Measurements from ENCODE around the gene DPP4. TPM values are rescaled to one million over a fixed set of nuclear protein-coding genes. Genes with fewer than 3 reads are reported as not detected.

The DPP4 gene
- total RNA-seq, 4 donors from 2014 or later = 3.2 to 6.4 (median 5.1) TPM

GRCh38 chr2:162011706-162012564 is 62.1 kb downstream of the DPP4 start:
- no peak for TF ChIP-seq POLR2A (IDR thresholded peaks at IDR 0.05)
- no peak for TF ChIP-seq CTCF (IDR thresholded peaks at IDR 0.05)
- intact Hi-C loops (cut with DNase I; ENCODE audit: low total_unique reads) = no loop called here
- 60 to 66% methylated on average over 2 of the region's 2 CpGs for WGBS, 2 donors
- H3K4me3 ChIP-seq (ENCODE audit: low read depth, poor library complexity, severe bottlenecking) = no peak overlapping the region
- no peak for DNase-seq (ENCODE audit: low spot score in 2 of 2)

DNA sequence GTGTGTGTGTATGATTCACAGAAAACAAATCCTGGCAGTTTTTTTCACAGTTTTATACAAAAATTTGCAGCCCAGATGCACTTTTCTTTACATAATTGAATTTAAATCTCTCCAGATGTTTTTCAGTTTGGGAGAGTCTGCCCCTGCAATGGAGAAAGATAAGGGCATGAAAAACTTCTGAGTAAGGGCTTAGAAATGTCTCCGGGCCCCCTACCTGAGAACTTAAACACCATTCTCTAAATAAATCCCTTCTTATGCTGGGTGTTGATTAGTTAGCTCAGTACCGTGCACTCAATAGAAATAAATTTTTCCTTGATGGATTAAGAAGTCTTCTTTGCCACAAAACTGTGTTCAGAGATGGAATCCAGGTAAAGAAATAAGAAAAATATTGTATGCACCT is 64.5 kb downstream of the DPP4 start:
- no peak overlapping the region for H3K4me3 ChIP-seq (ENCODE audit: low read depth, poor library complexity, severe bottlenecking)
- no peak for DNase-seq (ENCODE audit: low spot score in 2 of 2)
- TF ChIP-seq POLR2A (IDR thresholded peaks at IDR 0.05) (no peak), CTCF (IDR thresholded peaks at IDR 0.05) (no peak)
- 40 to 90% methylated on average over 2 of the region's 2 CpGs for whole genome bisulfite sequencing, 2 donors
- intact Hi-C loops (cut with DNase I; ENCODE audit: low total_unique reads) = loop anchor here (10.0 kb wide), 1 partner anchor 115 kb away; no protein-coding TSS in a partner anchor

DNA sequence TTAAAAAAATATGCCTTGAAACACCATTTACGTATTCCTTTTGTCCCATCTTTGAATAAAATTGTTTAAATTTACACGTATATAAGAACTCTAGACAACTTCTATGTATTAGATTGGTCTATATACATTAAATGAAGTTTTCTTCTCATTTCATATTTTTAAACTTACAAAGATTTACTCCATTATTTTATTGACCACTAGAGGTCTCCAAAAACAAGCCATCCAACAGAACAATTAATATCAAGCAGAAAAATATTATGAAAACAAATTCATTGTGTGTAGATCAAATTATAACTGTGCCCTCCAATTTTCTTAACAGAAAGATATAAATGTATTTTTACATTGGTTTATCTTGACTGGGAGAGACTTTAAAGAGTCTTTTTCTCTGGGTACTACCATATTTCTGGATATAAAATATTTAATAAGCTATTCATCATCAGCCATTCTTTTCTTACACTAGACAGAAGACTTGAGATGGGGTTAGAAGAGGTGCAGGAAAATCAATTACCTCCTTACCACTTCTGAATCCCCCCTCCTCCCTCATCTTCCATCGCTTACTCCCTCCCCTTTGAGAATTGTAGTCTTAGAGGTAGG is 66.5 kb downstream of the DPP4 start:
- no peak overlapping the region for H3K4me3 ChIP-seq (ENCODE audit: low read depth, poor library complexity, severe bottlenecking)
- intact Hi-C loops (cut with DNase I; ENCODE audit: low total_unique reads) = loop anchor here (10.0 kb wide), 1 partner anchor 117 kb away; no protein-coding TSS in a partner anchor
- no peak for DNase-seq (ENCODE audit: low spot score in 2 of 2)
- WGBS, 2 donors = 82 to 84% methylated on average over 3 of the region's 3 CpGs
- TF ChIP-seq POLR2A (IDR thresholded peaks at IDR 0.05) (no peak), CTCF (IDR thresholded peaks at IDR 0.05) (peak in 1 of 3 donors; percentile 43)

DNA sequence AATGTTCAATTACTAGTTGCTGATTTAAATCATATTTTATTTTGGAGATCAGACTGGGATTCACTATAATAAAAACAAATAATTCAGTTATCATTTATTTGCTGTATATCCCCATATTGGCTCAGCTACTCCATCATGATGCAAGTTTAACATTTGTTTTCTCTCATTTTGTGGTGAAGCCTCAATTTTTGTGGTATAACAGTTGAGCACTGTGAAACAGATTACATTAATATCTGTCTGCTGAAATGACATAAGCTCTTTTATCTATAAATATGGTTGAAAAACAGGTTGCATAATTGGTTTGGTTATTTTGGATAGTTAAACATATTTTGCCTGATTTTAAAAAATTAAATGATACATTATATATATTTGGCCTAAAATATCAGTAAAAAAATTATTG is 67.7 kb downstream of the DPP4 start:
- TF ChIP-seq CTCF (IDR thresholded peaks at IDR 0.05) = no peak
- no peak for TF ChIP-seq POLR2A (IDR thresholded peaks at IDR 0.05)
- DNase-seq (ENCODE audit: low spot score in 2 of 2) = no peak
- H3K4me3 ChIP-seq (ENCODE audit: low read depth, poor library complexity, severe bottlenecking) = no peak overlapping the region
- intact Hi-C loops (cut with DNase I; ENCODE audit: low total_unique reads) = loop anchor here (10.0 kb wide), 1 partner anchor 118 kb away; no protein-coding TSS in a partner anchor

- 80 to 84% methylated on average over 3 of the region's 3 CpGs for WGBS, 2 donors
- intact Hi-C loops (cut with DNase I; ENCODE audit: low total_unique reads) = loop anchor here (10.0 kb wide), 1 partner anchor 121 kb away; no protein-coding TSS in a partner anchor
- TF ChIP-seq CTCF (IDR thresholded peaks at IDR 0.05) (no peak), POLR2A (IDR thresholded peaks at IDR 0.05) (no peak)
- no peak overlapping the region for H3K4me3 ChIP-seq (ENCODE audit: low read depth, poor library complexity, severe bottlenecking)
- no peak for DNase-seq (ENCODE audit: low spot score in 2 of 2)
These were observed 70.0 kb downstream of the DPP4 start for GRCh38 chr2:162004031-162004430.
